Upper lobe of right lung (tissue), 1 donor: Measurements from ENCODE around the gene PLCB1. TPM values are rescaled to one million over a fixed set of nuclear protein-coding genes. Genes with fewer than 3 reads are reported as not detected.

Source experiments
- ATAC-seq: fragments of 200-7000 bp; cut with Tn5 transposase; one replicate; pipeline ENCODE4 v1.9.1; 2020; ENCODE audit warnings: mild to moderate bottlenecking, moderate library complexity
- DNase-seq: peaks from one replicate; pipeline ENCODE4 v3.0.0-alpha.2; 2020
- H3K27ac ChIP-seq: fragments of 200-600 bp; one replicate; pipeline ENCODE4 v1.8.0; 2022
- H3K27me3 ChIP-seq: fragments of 200-600 bp; one replicate; pipeline ENCODE4 v1.8.0; 2022; ENCODE audit warnings: mild to moderate bottlenecking
- H3K36me3 ChIP-seq: fragments of 200-600 bp; one replicate; pipeline ENCODE4 v1.8.0; 2022
- H3K4me1 ChIP-seq: fragments of 200-600 bp; one replicate; pipeline ENCODE4 v1.8.0; 2022
- H3K4me3 ChIP-seq: fragments of 200-600 bp; one replicate; pipeline ENCODE4 v1.8.0; 2022; ENCODE audit warnings: mild to moderate bottlenecking
- H3K9me3 ChIP-seq: fragments of 200-600 bp; one replicate; pipeline ENCODE4 v1.8.0; 2022
- CTCF ChIP-seq: fragments of 200-600 bp; IDR thresholded peaks from one replicate; pipeline ENCODE4 v1.8.0; 2022; ENCODE audit warnings: antibody characterized with exemption
- intact Hi-C: fragments of 100-400 bp; cut with DNase I; formaldehyde crosslinking; loops from one replicate; pipeline ENCODE4 v1.11.0; 2022
- total RNA-seq: library from RNA; stranded (reverse); fragmentation: NEBNext Ultra II Directional; extraction: Animal tissue kit (Norgen Biotek cat#: 25700); gene quantifications from one replicate; pipeline ENCODE4 v1.2.1, GENCODE V29; 2021
- donor health status: DM: no; HTN: yes; CAD: no; lungs with severe emphysema.

Gene PLCB1
- total RNA-seq, 1 donor from 2014 or later = 12.4 TPM

GRCh38 chr20:8934362-8934761, 802.3 kb downstream of the PLCB1 start:
- H3K9me3 ChIP-seq = no peaks in the 10 kb centered on the region
- intact Hi-C loops = no loop called here
- TF ChIP-seq CTCF = no peak
- DNase-seq (no peak), ATAC-seq (no peak)
- H3K36me3 ChIP-seq = no peaks in the 10 kb centered on the region
- no peak overlapping the region for H3K27ac ChIP-seq
- H3K4me1 ChIP-seq = peaks cover 5% of the 10 kb centered on the region
- H3K4me3 ChIP-seq = no peak overlapping the region
- no peaks in the 10 kb centered on the region for H3K27me3 ChIP-seq

Other genes starting within 250 kb of the PLCB1 start
- not detected for gene HAO1, start 191.8 kb upstream of the PLCB1 start, total RNA-seq
- gene TMX4, start 112.5 kb upstream of the PLCB1 start, total RNA-seq = 45.0 TPM